Activated CD8-positive, alpha-beta T cell treated with anti-CD3 and anti-CD28 coated beads, Interleukin-2, amount 10 ng/mL, durations not matched to agents 7 days and 5 days (primary cell): ENCODE measurements around the gene TGFA. TPM values are rescaled to one million over a fixed set of nuclear protein-coding genes. Genes with fewer than 3 reads are reported as not detected.
A peak's percentile ranks its signal among the peaks of the same experiment; 100 is the strongest.

Experiments
- ATAC-seq: fragments of 150-1000 bp; cut with Tn5 transposase; one replicate; pipeline ENCODE4 v1.10.0; 2021; ENCODE audit warnings: moderate library complexity
- CTCF ChIA-PET: fragments of 350-600 bp; sonication (Branson Sonifier 250); formaldehyde crosslinking; loops from one replicate; lab custom pipeline; 2021; ENCODE audit warnings: antibody characterized with exemption; lab: Charles Lee
- POLR2A ChIA-PET: fragments of 350-600 bp; sonication (Branson Sonifier 250); formaldehyde crosslinking; loops from one replicate; lab custom pipeline; 2021; ENCODE audit warnings: antibody characterized with exemption; lab: Charles Lee
- DNase-seq: peaks from one replicate; pipeline ENCODE4 v3.0.0-alpha.2; 2020
- H3K27ac Mint-ChIP-seq: one replicate; pipeline ENCODE4 v1.8.0; 2021; ENCODE audit warnings: mild to moderate bottlenecking, mixed read lengths
- H3K27me3 Mint-ChIP-seq: one replicate; pipeline ENCODE4 v1.8.0; 2021; ENCODE audit warnings: low read depth, mixed read lengths
- H3K36me3 Mint-ChIP-seq: one replicate; pipeline ENCODE4 v1.8.0; 2021; ENCODE audit warnings: low read depth, mixed read lengths
- H3K4me1 Mint-ChIP-seq: one replicate; pipeline ENCODE4 v1.8.0; 2021; ENCODE audit warnings: low read depth, mixed read lengths
- H3K4me3 Mint-ChIP-seq: one replicate; pipeline ENCODE4 v1.8.0; 2021; ENCODE audit warnings: mild to moderate bottlenecking, mixed read lengths
- H3K9me3 Mint-ChIP-seq: one replicate; pipeline ENCODE4 v1.8.0; 2022; ENCODE audit warnings: mixed read lengths; ENCODE audit not compliant: insufficient read depth
- total RNA-seq, 2 experiments: library from RNA; stranded (reverse); gene quantifications; one replicate each; pipeline ENCODE4 v1.2.3, GENCODE V29; 2021

The TGFA gene
- total RNA-seq, 2 experiments from 2014 or later, result 0.13 TPM; not detected in 1

GRCh38 chr2:70456585-70457495 is 96.8 kb downstream of the TGFA start:
- Mint-ChIP-seq H3K27me3 (peaks cover 14% of the 10 kb centered on the region), H3K27ac (no peak overlapping the region), H3K36me3 (no peaks in the 10 kb centered on the region), H3K9me3 (no peaks in the 10 kb centered on the region), H3K4me3 (no peak overlapping the region), H3K4me1 (peaks cover 20% of the 10 kb centered on the region)
- ATAC-seq (no peak), DNase-seq (peak; percentile 16)
- POLR2A ChIA-PET, result no interaction called here
- CTCF ChIA-PET, result no interaction called here

- Mint-ChIP-seq H3K27me3 (peaks cover 11% of the 10 kb centered on the region), H3K36me3 (no peaks in the 10 kb centered on the region), H3K9me3 (no peaks in the 10 kb centered on the region), H3K4me1 (peaks cover 20% of the 10 kb centered on the region), H3K27ac (no peak overlapping the region), H3K4me3 (no peak overlapping the region)
- ChIA-PET CTCF (interaction anchor here (1.9 kb wide), 1 partner anchor 115 kb away, joined by 4 read pairs; no protein-coding TSS in a partner anchor), POLR2A (interaction anchor here (0.6 kb wide), 1 partner anchor 39 kb away, joined by 3 read pairs; no protein-coding TSS in a partner anchor)
- ATAC-seq (no peak), DNase-seq (peak; percentile 14)
Observed at GRCh38 chr2:70454936-70455544, 98.6 kb downstream of the TGFA start.

GRCh38 chr2:70450641-70451250 is 102.9 kb downstream of the TGFA start:
- POLR2A ChIA-PET, result no interaction called here
- no peak overlapping the region for H3K4me3 Mint-ChIP-seq
- no peak overlapping the region for H3K27ac Mint-ChIP-seq
- CTCF ChIA-PET, result no interaction called here
- ATAC-seq (no peak), DNase-seq (peak; percentile 7)
- H3K36me3 Mint-ChIP-seq, result peaks cover 2% of the 10 kb centered on the region
- no peaks in the 10 kb centered on the region for H3K9me3 Mint-ChIP-seq
- peaks cover 3% of the 10 kb centered on the region for H3K27me3 Mint-ChIP-seq
- peaks cover 4% of the 10 kb centered on the region for H3K4me1 Mint-ChIP-seq

GRCh38 chr2:70448041-70448440 is 105.6 kb downstream of the TGFA start:
- ATAC-seq (no peak), DNase-seq (peak; percentile 3)
- CTCF ChIA-PET, result no interaction called here
- Mint-ChIP-seq H3K4me3 (no peak overlapping the region), H3K9me3 (no peaks in the 10 kb centered on the region), H3K27me3 (peaks cover 3% of the 10 kb centered on the region), H3K27ac (no peak overlapping the region), H3K36me3 (peaks cover 2% of the 10 kb centered on the region), H3K4me1 (no peaks in the 10 kb centered on the region)
- POLR2A ChIA-PET, result no interaction called here

GRCh38 chr2:70443726-70444125 is 109.9 kb downstream of the TGFA start:
- no peaks in the 10 kb centered on the region for H3K9me3 Mint-ChIP-seq
- POLR2A ChIA-PET, result no interaction called here
- peaks cover 28% of the 10 kb centered on the region for H3K4me1 Mint-ChIP-seq
- H3K27me3 Mint-ChIP-seq, result peaks cover 3% of the 10 kb centered on the region
- ATAC-seq (no peak), DNase-seq (peak; percentile 11)
- H3K36me3 Mint-ChIP-seq, result peaks cover 6% of the 10 kb centered on the region
- no peak overlapping the region for H3K4me3 Mint-ChIP-seq
- peak overlapping the region; percentile 64 for H3K27ac Mint-ChIP-seq
- CTCF ChIA-PET, result no interaction called here

- Mint-ChIP-seq H3K9me3 (no peaks in the 10 kb centered on the region), H3K27ac (no peak overlapping the region)
Observed at GRCh38 chr2:70443078-70443465, 110.6 kb downstream of the TGFA start.

GRCh38 chr2:70442301-70443077 is 111.1 kb downstream of the TGFA start:
- H3K4me1 Mint-ChIP-seq, result peaks cover 28% of the 10 kb centered on the region
- peak overlapping the region; percentile 34 for H3K27ac Mint-ChIP-seq
- ATAC-seq (no peak), DNase-seq (peak; percentile 17)
- no peak overlapping the region for H3K4me3 Mint-ChIP-seq
- POLR2A ChIA-PET, result no interaction called here
- peaks cover 1% of the 10 kb centered on the region for H3K27me3 Mint-ChIP-seq
- no peaks in the 10 kb centered on the region for H3K9me3 Mint-ChIP-seq
- H3K36me3 Mint-ChIP-seq, result peaks cover 6% of the 10 kb centered on the region
- CTCF ChIA-PET, result no interaction called here

More at GRCh38 chr2:70443078-70443465, 110.6 kb downstream of the TGFA start:
- Mint-ChIP-seq H3K36me3 (peaks cover 6% of the 10 kb centered on the region), H3K4me3 (no peak overlapping the region), H3K27me3 (peaks cover 3% of the 10 kb centered on the region), H3K4me1 (peaks cover 28% of the 10 kb centered on the region)
- ChIA-PET CTCF (no interaction called here), POLR2A (no interaction called here)
- ATAC-seq (no peak), DNase-seq (peak; percentile 15)

- ATAC-seq (peak; percentile 95), DNase-seq (peak; percentile 67)
- H3K27ac Mint-ChIP-seq, result peak overlapping the region; percentile 81
- ChIA-PET CTCF (interaction anchor here (1.2 kb wide), 1 partner anchor 177 kb away, joined by 3 read pairs; no protein-coding TSS in a partner anchor), POLR2A (interaction anchor here (0.7 kb wide), 1 partner anchor 35 kb away, joined by 3 read pairs; no protein-coding TSS in a partner anchor)
- H3K4me3 Mint-ChIP-seq, result peak overlapping the region; percentile 44
- H3K36me3 Mint-ChIP-seq, result peaks cover 4% of the 10 kb centered on the region
- H3K4me1 Mint-ChIP-seq, result peaks cover 28% of the 10 kb centered on the region
- peaks cover 4% of the 10 kb centered on the region for H3K27me3 Mint-ChIP-seq
- no peaks in the 10 kb centered on the region for H3K9me3 Mint-ChIP-seq
Observed at GRCh38 chr2:70440621-70441020, 113.0 kb downstream of the TGFA start.

- peaks cover 4% of the 10 kb centered on the region for H3K27me3 Mint-ChIP-seq
- ChIA-PET POLR2A (no interaction called here), CTCF (no interaction called here)
- no peaks in the 10 kb centered on the region for H3K9me3 Mint-ChIP-seq
- DNase-seq (no peak), ATAC-seq (no peak)
- no peak overlapping the region for H3K4me3 Mint-ChIP-seq
- H3K27ac Mint-ChIP-seq, result no peak overlapping the region
- peaks cover 2% of the 10 kb centered on the region for H3K36me3 Mint-ChIP-seq
- peaks cover 9% of the 10 kb centered on the region for H3K4me1 Mint-ChIP-seq
Observed at GRCh38 chr2:70435138-70435537, 118.5 kb downstream of the TGFA start.

- no peak for DNase-seq
- Mint-ChIP-seq H3K9me3 (no peaks in the 10 kb centered on the region), H3K4me1 (no peaks in the 10 kb centered on the region), H3K4me3 (no peak overlapping the region), H3K36me3 (no peaks in the 10 kb centered on the region), H3K27me3 (peaks cover 4% of the 10 kb centered on the region), H3K27ac (no peak overlapping the region)
- no peak for ATAC-seq
- CTCF ChIA-PET, result no interaction called here
- POLR2A ChIA-PET, result no interaction called here
Observed at GRCh38 chr2:70433315-70433714, 120.3 kb downstream of the TGFA start.

- no peak for ATAC-seq
- H3K27me3 Mint-ChIP-seq, result peaks cover 3% of the 10 kb centered on the region
- POLR2A ChIA-PET, result no interaction called here
Observed at GRCh38 chr2:70431716-70432347, 121.8 kb downstream of the TGFA start.

More at GRCh38 chr2:70431716-70432347, 121.8 kb downstream of the TGFA start:
- H3K4me3 Mint-ChIP-seq, result no peak overlapping the region
- CTCF ChIA-PET, result no interaction called here
- no peaks in the 10 kb centered on the region for H3K36me3 Mint-ChIP-seq
- DNase-seq, result no peak
- H3K4me1 Mint-ChIP-seq, result no peaks in the 10 kb centered on the region
- no peak overlapping the region for H3K27ac Mint-ChIP-seq
- no peaks in the 10 kb centered on the region for H3K9me3 Mint-ChIP-seq
